HEK293 (cell line): ENCODE results near the gene C1orf198.

ENCODE experiments used
- CTCF ChIA-PET: fragments of 350-600 bp; formaldehyde crosslinking; extraction: SDS; loops from one replicate; lab custom pipeline; 2021; ENCODE audit warnings: antibody characterized with exemption; lab: Yijun Ruan, JAX
- POLR2A ChIA-PET: fragments of 300-600 bp; formaldehyde crosslinking; extraction: SDS; loops from one replicate; lab custom pipeline; 2020; ENCODE audit warnings: antibody characterized with exemption, inconsistent platforms; lab: Yijun Ruan, JAX
- H3K27ac ChIP-seq: fragments of 200-500 bp; sonication (Bioruptor generic); 2 replicates; pipeline ENCODE4 v1.5.1; 2014; ENCODE audit warnings: low read depth, low read length, control low read depth, inconsistent platforms; ENCODE audit errors: extremely low read depth
- H3K36me3 ChIP-seq, 2 experiments: fragments of 200-500 bp in 1 of 2; sonication (Bioruptor generic) in 1 of 2; 1 replicate in 1 of 2; 2 replicates in 1 of 2; pipeline ENCODE4 v1.5.1; 2014 to 2017; ENCODE audit warnings: inconsistent platforms in 2 of 2, low read length in 2 of 2; ENCODE audit not compliant: control insufficient read depth in 2 of 2, insufficient read depth in 1 of 2
- H3K4me1 ChIP-seq: fragments of 200-500 bp; sonication (Bioruptor generic); 2 replicates; pipeline ENCODE4 v1.5.1; 2014; ENCODE audit warnings: mild to moderate bottlenecking, low read length, inconsistent platforms; ENCODE audit not compliant: control insufficient read depth, insufficient read depth
- H3K4me3 ChIP-seq: 2 replicates; pipeline ENCODE4 v1.5.1; 2011; ENCODE audit warnings: low read depth, mild to moderate bottlenecking, control low read depth, low read length, moderate library complexity
- H3K9me3 ChIP-seq: fragments of 200-500 bp; sonication (Bioruptor generic); 2 replicates; pipeline ENCODE4 v1.5.1; 2014; ENCODE audit warnings: low read depth, low read length, inconsistent platforms; ENCODE audit not compliant: control insufficient read depth, insufficient read depth
- BCL11B ChIP-seq: fragments of 450-650 bp; formaldehyde crosslinking; IDR thresholded peaks from 2 replicates; pipeline ENCODE4 v1.5.1; 2016; ENCODE audit warnings: low read depth, missing biosample characterization, missing genetic modification characterization
- HIC1 ChIP-seq: fragments of 450-650 bp; formaldehyde crosslinking; IDR thresholded peaks from 2 replicates; pipeline ENCODE4 v1.5.1; 2016; ENCODE audit warnings: missing biosample characterization, missing genetic modification characterization
- HOXA7 ChIP-seq: sonication (generic); formaldehyde crosslinking; IDR thresholded peaks from 2 replicates; pipeline ENCODE4 v1.8.1; 2022; ENCODE audit warnings: missing genetic modification reagents, borderline replicate concordance
- KLF10 ChIP-seq: fragments of 450-650 bp; IDR thresholded peaks from 2 replicates; pipeline ENCODE4 v1.5.1; 2018; ENCODE audit warnings: missing biosample characterization, mild to moderate bottlenecking, missing genetic modification characterization
- MYNN ChIP-seq: fragments of 450-650 bp; formaldehyde crosslinking; IDR thresholded peaks from 2 replicates; pipeline ENCODE4 v1.5.1; 2016; ENCODE audit warnings: missing biosample characterization, missing genetic modification characterization, borderline replicate concordance
- PRDM1 ChIP-seq: fragments of 450-650 bp; formaldehyde crosslinking; IDR thresholded peaks from 2 replicates; pipeline ENCODE4; 2016; ENCODE audit warnings: missing biosample characterization, missing genetic modification characterization
- REST ChIP-seq: fragments of 450-650 bp; formaldehyde crosslinking; IDR thresholded peaks from 2 replicates; pipeline ENCODE4 v1.5.1; 2016; ENCODE audit warnings: missing biosample characterization, missing genetic modification characterization
- ZBTB17 ChIP-seq: fragments of 450-650 bp; formaldehyde crosslinking; IDR thresholded peaks from 2 replicates; pipeline ENCODE4 v1.5.1; 2016; ENCODE audit warnings: missing biosample characterization, missing genetic modification characterization
- ZBTB48 ChIP-seq: fragments of 450-650 bp; formaldehyde crosslinking; IDR thresholded peaks from 2 replicates; pipeline ENCODE4 v1.5.1; 2016; ENCODE audit warnings: missing biosample characterization, missing genetic modification characterization
- ZNF140 ChIP-seq: fragments of 450-650 bp; formaldehyde crosslinking; IDR thresholded peaks from 2 replicates; pipeline ENCODE4 v1.5.1; 2016; ENCODE audit warnings: missing biosample characterization, missing genetic modification characterization
- ZNF157 ChIP-seq: fragments of 450-650 bp; formaldehyde crosslinking; IDR thresholded peaks from 2 replicates; pipeline ENCODE4 v1.5.1; 2016; ENCODE audit warnings: missing biosample characterization, missing genetic modification characterization
- ZNF175 ChIP-seq: fragments of 450-650 bp; formaldehyde crosslinking; IDR thresholded peaks from 2 replicates; pipeline ENCODE4 v1.5.1; 2016; ENCODE audit warnings: missing biosample characterization, missing genetic modification characterization
- ZNF211 ChIP-seq: fragments of 450-650 bp; formaldehyde crosslinking; IDR thresholded peaks from 2 replicates; pipeline ENCODE4 v1.5.1; 2016; ENCODE audit warnings: low read depth, missing biosample characterization, missing genetic modification characterization
- ZNF23 ChIP-seq: fragments of 450-650 bp; formaldehyde crosslinking; IDR thresholded peaks from 2 replicates; pipeline ENCODE4 v1.5.1; 2016; ENCODE audit warnings: missing biosample characterization, missing genetic modification characterization, borderline replicate concordance
- ZNF266 ChIP-seq: fragments of 450-650 bp; formaldehyde crosslinking; IDR thresholded peaks from 2 replicates; pipeline ENCODE4 v1.5.1; 2016; ENCODE audit warnings: missing biosample characterization, missing genetic modification characterization, low read depth
- ZNF391 ChIP-seq: fragments of 450-650 bp; formaldehyde crosslinking; IDR thresholded peaks from 2 replicates; pipeline ENCODE4 v1.5.1; 2016; ENCODE audit warnings: low read depth, missing biosample characterization, missing genetic modification characterization, borderline replicate concordance
- ZNF513 ChIP-seq: fragments of 450-650 bp; IDR thresholded peaks from 2 replicates; pipeline ENCODE4 v1.5.1; 2018; ENCODE audit warnings: missing biosample characterization, missing genetic modification characterization
- ZNF548 ChIP-seq: fragments of 450-650 bp; formaldehyde crosslinking; IDR thresholded peaks from 2 replicates; pipeline ENCODE4 v1.5.1; 2016; ENCODE audit warnings: missing biosample characterization, missing genetic modification characterization
- ZNF621 ChIP-seq: fragments of 450-650 bp; formaldehyde crosslinking; IDR thresholded peaks from 2 replicates; pipeline ENCODE4 v1.5.1; 2017; ENCODE audit warnings: missing biosample characterization, missing genetic modification characterization
- ZNF624 ChIP-seq: fragments of 450-650 bp; formaldehyde crosslinking; IDR thresholded peaks from 2 replicates; pipeline ENCODE4 v1.5.1; 2017; ENCODE audit warnings: missing biosample characterization, missing genetic modification characterization
- ZNF660 ChIP-seq: fragments of 450-650 bp; IDR thresholded peaks from 2 replicates; pipeline ENCODE4 v1.5.1; 2018; ENCODE audit warnings: missing biosample characterization, mild to moderate bottlenecking, missing genetic modification characterization
- ZNF664 ChIP-seq: fragments of 450-650 bp; formaldehyde crosslinking; IDR thresholded peaks from 2 replicates; pipeline ENCODE4 v1.5.1; 2016; ENCODE audit warnings: missing biosample characterization, missing genetic modification characterization
- ZNF707 ChIP-seq: fragments of 450-650 bp; formaldehyde crosslinking; IDR thresholded peaks from 2 replicates; pipeline ENCODE4 v1.5.1; 2016; ENCODE audit warnings: missing biosample characterization, missing genetic modification characterization
- ZNF792 ChIP-seq: fragments of 450-650 bp; formaldehyde crosslinking; IDR thresholded peaks from 2 replicates; pipeline ENCODE4 v1.5.1; 2016; ENCODE audit warnings: missing biosample characterization, missing genetic modification characterization
- ZXDB ChIP-seq: fragments of 450-650 bp; formaldehyde crosslinking; IDR thresholded peaks from 2 replicates; pipeline ENCODE4 v1.5.1; 2016; ENCODE audit warnings: missing biosample characterization, missing genetic modification characterization
- TF ChIP-seq, protein P1 (sequence below): fragments of 450-650 bp; formaldehyde crosslinking; IDR thresholded peaks from 2 replicates; pipeline ENCODE4 v1.5.1; 2016; ENCODE audit warnings: missing biosample characterization, missing genetic modification characterization
- TF ChIP-seq, protein P2 (sequence below): fragments of 450-650 bp; formaldehyde crosslinking; IDR thresholded peaks from 2 replicates; pipeline ENCODE4 v1.5.1; 2016; ENCODE audit warnings: missing biosample characterization, missing genetic modification characterization

Gene C1orf198

DNA sequence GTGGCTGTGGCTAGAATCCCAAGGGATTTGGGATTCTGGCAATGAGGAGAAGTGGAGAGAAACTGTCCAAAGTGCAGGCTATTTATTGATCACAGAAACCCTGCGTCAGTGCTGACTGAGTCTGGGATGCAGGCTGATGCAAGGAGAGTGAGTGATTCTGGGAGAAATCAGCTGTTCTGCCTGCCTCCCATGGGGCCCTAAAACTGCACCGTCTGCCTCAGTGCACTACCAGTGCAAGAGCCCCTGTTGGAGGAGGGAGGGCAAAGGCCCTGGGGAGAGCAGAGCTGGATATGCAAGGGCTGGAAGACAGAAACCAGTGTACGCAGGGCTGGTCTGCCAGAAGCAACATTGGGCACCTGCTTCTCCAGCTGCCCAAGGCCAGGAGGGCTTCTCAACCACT is 42.6 kb downstream of the C1orf198 start:
- H3K4me1 ChIP-seq, result no peaks in the 10 kb centered on the region
- no peaks in the 10 kb centered on the region for H3K36me3 ChIP-seq
- ChIA-PET POLR2A (no interaction called here), CTCF (no interaction called here)
- H3K27ac ChIP-seq, result no peak overlapping the region
- no peaks in the 10 kb centered on the region for H3K9me3 ChIP-seq
- no peak for TF ChIP-seq MYNN
- peak; percentile 97 for TF ChIP-seq ZNF548
- TF ChIP-seq HOXA7 (CRISPR knock-in tag), result no peak
- TF ChIP-seq ZNF624, result no peak
- TF ChIP-seq ZNF175, result no peak
- no peak overlapping the region for H3K4me3 ChIP-seq

DNA sequence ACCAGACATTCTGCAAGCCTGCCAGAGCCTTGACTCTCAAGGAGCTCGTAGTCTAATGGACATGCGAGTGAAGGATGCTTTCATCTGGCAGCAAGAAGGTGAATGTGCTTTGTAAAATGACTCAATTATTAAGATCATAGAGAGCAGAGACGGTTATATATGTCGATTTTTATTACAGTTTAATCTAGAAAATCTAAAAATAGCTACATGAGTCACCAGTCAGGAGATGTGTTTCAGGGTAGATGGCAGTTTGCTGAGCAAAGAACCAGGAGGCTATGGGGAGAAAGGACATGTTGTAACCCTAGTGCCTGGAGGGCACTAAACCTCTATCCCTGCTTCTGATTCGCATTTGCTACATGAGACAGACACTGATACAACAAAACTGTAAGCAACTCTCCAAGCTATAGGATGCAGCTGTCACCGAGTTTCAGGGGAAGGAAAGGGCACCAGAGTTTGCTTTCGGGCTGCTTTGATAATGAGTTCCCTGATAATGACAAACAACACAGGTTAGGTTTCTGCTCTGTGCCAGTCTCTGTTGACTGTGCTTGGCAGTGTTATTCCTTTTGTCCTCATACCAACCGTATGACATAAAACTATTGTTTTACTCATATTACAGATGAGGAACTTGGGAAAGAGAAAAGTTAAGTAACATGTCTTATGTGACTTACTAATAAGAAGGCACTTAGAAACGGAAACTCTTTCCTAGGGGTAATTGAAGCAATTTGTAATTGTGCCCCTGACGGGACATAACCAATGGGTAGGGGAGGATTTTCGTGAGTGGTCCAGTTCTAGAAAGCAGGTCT is 43.2 kb downstream of the C1orf198 start:
- ChIA-PET POLR2A (no interaction called here), CTCF (interaction anchor here (0.7 kb wide), 3 partner anchors 23 to 1851 kb away, joined by 3 read pairs; no protein-coding TSS in a partner anchor)
- no peaks in the 10 kb centered on the region for H3K9me3 ChIP-seq
- H3K4me3 ChIP-seq, result no peak overlapping the region
- H3K36me3 ChIP-seq, result no peaks in the 10 kb centered on the region
- H3K27ac ChIP-seq, result no peak overlapping the region
- no peaks in the 10 kb centered on the region for H3K4me1 ChIP-seq
- TF ChIP-seq ZXDB (tag by site-specific recombination) (no peak), ZNF513 (no peak), ZNF707 (no peak), ZNF792 (no peak), ZNF660 (tag by site-specific recombination) (no peak), ZNF664 (tag by site-specific recombination) (no peak), ZNF211 (tag by site-specific recombination) (no peak), ZNF23 (tag by site-specific recombination) (no peak), ZNF157 (no peak), BCL11B (tag by site-specific recombination) (no peak), ZNF266 (no peak), ZBTB17 (tag by site-specific recombination) (peak; percentile 64; the same call in 1 of the 2 replicates), ZNF391 (tag by site-specific recombination) (no peak), HIC1 (tag by site-specific recombination) (no peak), ZNF140 (tag by site-specific recombination) (no peak), ZNF621 (no peak), REST (no peak), PRDM1 (tag by site-specific recombination) (0 out of 2 replicates have a peak, but pooled peaks have one; percentile 10), ZBTB48 (peak; percentile 51; the same call in 1 of the 2 replicates), KLF10 (no peak)
- TF ChIP-seq, protein P1, sequence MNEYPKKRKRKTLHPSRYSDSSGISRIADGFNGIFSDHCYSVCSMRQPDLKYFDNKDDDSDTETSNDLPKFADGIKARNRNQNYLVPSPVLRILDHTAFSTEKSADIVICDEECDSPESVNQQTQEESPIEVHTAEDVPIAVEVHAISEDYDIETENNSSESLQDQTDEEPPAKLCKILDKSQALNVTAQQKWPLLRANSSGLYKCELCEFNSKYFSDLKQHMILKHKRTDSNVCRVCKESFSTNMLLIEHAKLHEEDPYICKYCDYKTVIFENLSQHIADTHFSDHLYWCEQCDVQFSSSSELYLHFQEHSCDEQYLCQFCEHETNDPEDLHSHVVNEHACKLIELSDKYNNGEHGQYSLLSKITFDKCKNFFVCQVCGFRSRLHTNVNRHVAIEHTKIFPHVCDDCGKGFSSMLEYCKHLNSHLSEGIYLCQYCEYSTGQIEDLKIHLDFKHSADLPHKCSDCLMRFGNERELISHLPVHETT (tag by site-specific recombination), result no peak
- TF ChIP-seq, protein P2, sequence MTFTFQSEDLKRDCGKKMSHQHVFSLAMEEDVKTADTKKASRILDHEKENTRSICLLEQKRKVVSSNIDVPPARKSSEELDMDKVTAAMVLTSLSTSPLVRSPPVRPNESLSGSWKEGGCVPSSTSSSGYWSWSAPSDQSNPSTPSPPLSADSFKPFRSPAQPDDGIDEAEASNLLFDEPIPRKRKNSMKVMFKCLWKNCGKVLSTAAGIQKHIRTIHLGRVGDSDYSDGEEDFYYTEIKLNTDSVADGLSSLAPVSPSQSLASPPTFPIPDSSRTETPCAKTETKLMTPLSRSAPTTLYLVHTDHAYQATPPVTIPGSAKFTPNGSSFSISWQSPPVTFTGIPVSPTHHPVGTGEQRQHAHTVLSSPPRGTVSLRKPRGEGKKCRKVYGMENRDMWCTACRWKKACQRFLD (tag by site-specific recombination), result no peak
